MM.1S (cell line): Measurements from ENCODE around the gene SLC66A3.

Experiments
- EZH2 ChIP-seq: fragments of 300-600 bp; sonication (generic); optimal IDR thresholded peaks from 2 replicates; pipeline ENCODE3; 2017; ENCODE audit warnings: low read depth, mild to moderate bottlenecking, antibody characterized with exemption, low read length, mixed read lengths
- TF ChIP-seq, protein P1 (sequence below): fragments of 300-600 bp; sonication (generic); IDR thresholded peaks from 2 replicates; pipeline ENCODE4 v1.5.1; 2016; ENCODE audit warnings: antibody characterized with exemption, low read length, mixed read lengths

DNA sequence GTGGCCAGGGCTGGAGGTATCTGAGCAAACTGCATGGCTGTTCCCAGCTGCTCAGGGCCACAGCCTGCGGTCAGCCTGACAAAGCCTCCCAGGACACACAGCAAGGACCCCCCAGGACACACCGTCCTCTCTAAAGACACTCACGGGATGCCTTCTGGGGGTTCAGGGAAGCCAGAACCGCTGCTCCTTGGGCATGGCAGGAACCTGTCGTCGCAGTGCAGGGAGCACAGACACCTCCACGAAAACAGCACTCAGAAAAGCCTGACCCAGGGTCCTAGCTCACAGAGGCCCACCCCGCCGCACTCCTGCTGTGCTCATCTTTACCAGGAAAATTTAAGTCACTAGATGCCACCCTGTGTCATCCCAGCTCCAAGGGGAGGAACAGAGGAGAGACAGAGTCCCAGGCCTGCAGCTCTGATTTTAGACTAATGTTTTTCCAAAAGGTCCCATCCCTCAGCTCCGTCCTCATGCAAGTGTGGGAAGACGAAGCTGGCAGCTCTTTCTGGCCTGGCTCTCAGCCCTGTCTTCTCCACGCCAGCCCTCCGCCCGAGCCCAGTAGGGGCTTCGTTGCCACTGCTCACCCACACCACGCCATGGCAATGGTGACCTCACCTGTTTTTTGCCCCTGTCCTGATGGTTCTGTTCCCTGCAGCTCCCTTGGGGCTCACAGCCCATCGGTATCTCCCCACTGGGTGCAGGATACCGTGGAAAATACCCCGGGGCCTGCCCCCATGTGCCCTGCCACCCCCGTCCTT lies 23.9 kb upstream of the SLC66A3 start:
- TF ChIP-seq EZH2 = no peak
- TF ChIP-seq, protein P1, sequence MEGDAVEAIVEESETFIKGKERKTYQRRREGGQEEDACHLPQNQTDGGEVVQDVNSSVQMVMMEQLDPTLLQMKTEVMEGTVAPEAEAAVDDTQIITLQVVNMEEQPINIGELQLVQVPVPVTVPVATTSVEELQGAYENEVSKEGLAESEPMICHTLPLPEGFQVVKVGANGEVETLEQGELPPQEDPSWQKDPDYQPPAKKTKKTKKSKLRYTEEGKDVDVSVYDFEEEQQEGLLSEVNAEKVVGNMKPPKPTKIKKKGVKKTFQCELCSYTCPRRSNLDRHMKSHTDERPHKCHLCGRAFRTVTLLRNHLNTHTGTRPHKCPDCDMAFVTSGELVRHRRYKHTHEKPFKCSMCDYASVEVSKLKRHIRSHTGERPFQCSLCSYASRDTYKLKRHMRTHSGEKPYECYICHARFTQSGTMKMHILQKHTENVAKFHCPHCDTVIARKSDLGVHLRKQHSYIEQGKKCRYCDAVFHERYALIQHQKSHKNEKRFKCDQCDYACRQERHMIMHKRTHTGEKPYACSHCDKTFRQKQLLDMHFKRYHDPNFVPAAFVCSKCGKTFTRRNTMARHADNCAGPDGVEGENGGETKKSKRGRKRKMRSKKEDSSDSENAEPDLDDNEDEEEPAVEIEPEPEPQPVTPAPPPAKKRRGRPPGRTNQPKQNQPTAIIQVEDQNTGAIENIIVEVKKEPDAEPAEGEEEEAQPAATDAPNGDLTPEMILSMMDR = no peak
